Stimulated activated CD4-positive, alpha-beta T cell treated with anti-CD3 and anti-CD28 coated beads, TNF-alpha, amount 100 ng/mL, for 4 hours (primary cell): ENCODE measurements around the gene ADRA2A.

Source experiments
- DNase-seq, 3 experiments: peaks; one replicate each; pipeline ENCODE4 v3.0.0-alpha.2; 2020; ENCODE audit warnings: low read depth in 3 of 3

Gene ADRA2A

GRCh38 chr10:111109501-111110242 lies 32.8 kb downstream of the ADRA2A start:
- DNase-seq: no peak

GRCh38 chr10:111110771-111111170 lies 33.9 kb downstream of the ADRA2A start:
- no peak for DNase-seq

- DNase-seq: no peak
These were observed 35.5 kb downstream of the ADRA2A start for GRCh38 chr10:111112333-111112732.

- no peak for DNase-seq
These were observed 36.6 kb downstream of the ADRA2A start for GRCh38 chr10:111113238-111113960.

- no peak for DNase-seq
These were observed 37.3 kb downstream of the ADRA2A start for GRCh38 chr10:111113961-111114757.

- no peak for DNase-seq
These were observed 38.1 kb downstream of the ADRA2A start for GRCh38 chr10:111114758-111115500.

GRCh38 chr10:111116211-111116610 lies 39.4 kb downstream of the ADRA2A start:
- DNase-seq: no peak

GRCh38 chr10:111116762-111117445 lies 40.1 kb downstream of the ADRA2A start:
- DNase-seq: no peak

GRCh38 chr10:111117528-111118277 lies 40.9 kb downstream of the ADRA2A start:
- DNase-seq: no peak

- no peak for DNase-seq
These were observed 41.9 kb downstream of the ADRA2A start for GRCh38 chr10:111118758-111119157.

DNA sequence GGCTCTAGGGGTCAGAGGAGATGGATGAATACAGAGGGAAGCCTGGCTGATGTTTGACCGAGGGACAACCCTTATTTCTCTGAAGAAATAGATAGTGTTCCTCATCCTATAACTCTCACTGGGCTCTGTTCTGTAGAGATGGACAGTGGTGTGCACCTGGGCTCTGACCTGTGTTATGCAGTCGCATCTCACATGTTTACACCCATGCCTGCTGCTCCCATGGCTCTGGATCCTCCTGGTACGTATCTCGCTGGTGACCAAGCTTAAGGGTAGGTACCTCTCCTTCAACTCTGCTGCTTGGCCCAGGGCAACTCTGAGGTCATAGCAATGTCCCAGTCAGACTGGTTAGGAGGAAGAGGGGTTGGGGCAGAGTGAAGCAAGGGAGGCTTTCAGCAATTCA lies 42.8 kb downstream of the ADRA2A start:
- no peak for DNase-seq

- DNase-seq: no peak
These were observed 45.3 kb downstream of the ADRA2A start for GRCh38 chr10:111122127-111122526.

DNA sequence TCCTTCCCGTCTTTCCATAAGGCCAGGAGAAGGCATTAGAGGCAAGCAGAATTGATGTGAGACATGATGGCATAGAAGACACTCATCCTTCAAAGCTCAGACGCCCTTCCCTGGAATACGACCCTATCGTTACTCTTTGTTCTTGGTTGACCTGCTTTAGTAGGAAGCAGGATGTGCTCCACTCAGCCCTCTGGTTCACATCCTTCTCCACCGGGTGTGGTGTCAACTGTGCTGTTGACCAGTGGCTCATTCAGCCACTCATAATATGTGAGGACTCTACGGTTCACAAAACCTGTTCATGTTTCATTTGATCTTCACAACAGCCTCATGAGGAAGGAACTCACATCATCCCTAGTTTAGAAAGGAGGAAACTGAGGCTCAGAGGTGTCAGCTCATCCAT lies 47.1 kb downstream of the ADRA2A start:
- no peak for DNase-seq

DNA sequence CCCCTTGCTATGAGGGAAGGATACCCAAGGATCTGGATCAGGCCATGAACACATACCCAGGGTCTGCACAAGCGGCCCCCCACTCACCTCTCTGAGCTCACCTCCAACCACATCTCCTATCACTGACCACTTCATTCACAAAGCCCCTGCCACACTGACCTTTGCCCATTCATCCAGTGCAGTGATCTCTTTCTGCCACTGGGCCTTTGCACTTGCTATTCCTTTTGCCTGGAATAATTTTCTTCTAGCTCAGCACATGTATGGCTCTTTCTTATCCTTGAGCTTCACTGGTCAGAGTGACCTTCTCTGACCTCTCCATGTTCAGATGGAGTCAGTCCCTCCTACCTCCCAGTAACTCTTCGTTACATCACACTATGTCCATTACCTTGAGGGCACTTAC lies 48.3 kb downstream of the ADRA2A start:
- no peak for DNase-seq

GRCh38 chr10:111126077-111126476 lies 49.2 kb downstream of the ADRA2A start:
- no peak for DNase-seq

DNA sequence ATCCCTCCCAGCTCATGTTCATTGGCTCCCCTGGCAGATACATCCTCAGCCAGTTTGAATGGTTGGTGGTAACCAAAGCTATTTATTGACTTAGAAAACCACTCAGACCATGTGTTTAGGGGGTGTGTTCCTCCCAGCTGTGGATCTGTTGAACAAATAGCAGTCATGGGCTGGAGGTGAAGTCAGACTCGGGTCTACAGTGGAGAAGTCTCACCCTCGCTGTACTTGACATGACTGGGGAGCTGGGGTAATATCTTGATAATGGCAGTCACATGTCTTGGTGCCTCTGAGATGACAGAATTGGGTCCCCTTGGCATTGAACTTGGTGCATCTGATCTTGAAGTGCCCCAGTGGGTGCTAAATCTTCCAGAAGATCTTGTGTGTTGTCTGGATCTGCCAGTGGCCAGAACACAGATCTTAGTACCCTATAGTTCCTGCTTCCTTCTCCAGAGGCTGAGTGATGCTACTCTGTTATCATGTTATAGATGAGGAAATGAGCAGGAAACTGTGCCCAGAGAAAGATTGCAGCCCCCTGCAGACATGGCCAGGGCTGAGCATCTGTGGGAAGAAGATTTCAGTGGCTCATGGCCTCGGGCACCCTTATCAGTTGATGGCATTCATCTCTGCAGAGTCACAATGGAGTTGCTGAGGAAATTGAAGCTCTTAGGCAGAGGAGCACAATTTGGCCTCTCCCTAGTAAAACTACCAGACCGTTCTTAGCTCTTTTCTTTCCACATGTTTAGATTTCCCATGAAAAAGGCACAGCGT lies 50.4 kb downstream of the ADRA2A start:
- no peak for DNase-seq

- DNase-seq: no peak
These were observed 51.7 kb downstream of the ADRA2A start for GRCh38 chr10:111128331-111129180.

DNA sequence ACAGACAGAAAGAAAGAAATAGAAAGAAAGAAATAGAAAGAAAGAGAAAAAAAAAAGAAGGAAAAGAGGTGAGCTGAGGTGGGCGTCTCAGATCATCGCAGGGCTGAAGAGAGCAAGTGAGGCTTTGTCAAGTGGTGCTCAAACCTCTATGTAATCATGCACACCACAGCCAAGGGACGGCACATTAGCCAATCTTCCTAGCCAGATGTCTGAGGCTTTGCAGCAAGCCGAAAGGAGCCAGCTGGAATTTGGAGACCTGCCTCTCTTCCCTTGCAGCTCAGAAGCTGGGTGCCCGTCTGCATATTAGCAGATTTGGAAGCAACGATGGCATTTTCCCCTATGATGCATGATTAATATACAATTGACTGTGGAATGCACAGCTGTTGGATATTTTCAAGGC lies 52.5 kb downstream of the ADRA2A start:
- DNase-seq: no peak

- DNase-seq: no peak
These were observed 53.6 kb downstream of the ADRA2A start for GRCh38 chr10:111130471-111130870.
